Epithelial cell of proximal tubule (primary cell): ENCODE results near the gene PIK3R4. TPM values are rescaled to one million over a fixed set of nuclear protein-coding genes. Genes with fewer than 3 reads are reported as not detected.

ENCODE experiments used
- DNase-seq: peaks from one replicate; pipeline ENCODE4 v3.0.0-alpha.2; 2011; ENCODE audit warnings: low read depth
- H3K4me3 ChIP-seq: 2 replicates; pipeline ENCODE4 v1.5.1; 2011; ENCODE audit warnings: low read depth, mild to moderate bottlenecking, low read length
- total RNA-seq: library from RNA; depleted of rRNA; stranded (reverse); fragments of >200 nt; gene quantifications from 2 replicates; pipeline ENCODE4 v1.2.3, GENCODE V29; 2015
- TF ChIP-seq, protein P1 (sequence below): conservative IDR thresholded peaks from 2 replicates; pipeline ENCODE4 v1.5.1; 2012; ENCODE audit warnings: low read depth, mild to moderate bottlenecking, low read length

Gene PIK3R4
- total RNA-seq, 1 donor from 2014 or later: 45.3 TPM

DNA sequence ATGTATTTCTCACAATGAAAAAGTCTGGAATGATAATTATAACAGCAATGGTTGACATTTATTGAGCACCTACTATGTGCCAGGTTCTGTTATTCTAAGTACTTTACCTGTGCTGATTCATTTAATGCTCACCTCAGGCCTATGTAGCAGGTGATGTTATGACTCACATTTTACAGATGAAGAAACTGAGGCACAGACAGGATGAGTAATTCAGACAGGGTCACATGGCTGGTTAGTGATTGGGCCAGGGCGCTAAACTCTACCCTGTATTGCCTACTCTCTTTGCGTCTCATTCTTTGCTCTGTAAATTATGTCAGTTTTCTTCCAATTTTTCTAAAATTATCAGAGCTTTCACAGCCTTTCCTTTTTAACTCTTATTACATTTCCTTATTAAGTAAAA, 98.3 kb downstream of the PIK3R4 start:
- TF ChIP-seq, protein P1, sequence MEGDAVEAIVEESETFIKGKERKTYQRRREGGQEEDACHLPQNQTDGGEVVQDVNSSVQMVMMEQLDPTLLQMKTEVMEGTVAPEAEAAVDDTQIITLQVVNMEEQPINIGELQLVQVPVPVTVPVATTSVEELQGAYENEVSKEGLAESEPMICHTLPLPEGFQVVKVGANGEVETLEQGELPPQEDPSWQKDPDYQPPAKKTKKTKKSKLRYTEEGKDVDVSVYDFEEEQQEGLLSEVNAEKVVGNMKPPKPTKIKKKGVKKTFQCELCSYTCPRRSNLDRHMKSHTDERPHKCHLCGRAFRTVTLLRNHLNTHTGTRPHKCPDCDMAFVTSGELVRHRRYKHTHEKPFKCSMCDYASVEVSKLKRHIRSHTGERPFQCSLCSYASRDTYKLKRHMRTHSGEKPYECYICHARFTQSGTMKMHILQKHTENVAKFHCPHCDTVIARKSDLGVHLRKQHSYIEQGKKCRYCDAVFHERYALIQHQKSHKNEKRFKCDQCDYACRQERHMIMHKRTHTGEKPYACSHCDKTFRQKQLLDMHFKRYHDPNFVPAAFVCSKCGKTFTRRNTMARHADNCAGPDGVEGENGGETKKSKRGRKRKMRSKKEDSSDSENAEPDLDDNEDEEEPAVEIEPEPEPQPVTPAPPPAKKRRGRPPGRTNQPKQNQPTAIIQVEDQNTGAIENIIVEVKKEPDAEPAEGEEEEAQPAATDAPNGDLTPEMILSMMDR: no peak
- no peak overlapping the region for H3K4me3 ChIP-seq
- DNase-seq: no peak

DNA sequence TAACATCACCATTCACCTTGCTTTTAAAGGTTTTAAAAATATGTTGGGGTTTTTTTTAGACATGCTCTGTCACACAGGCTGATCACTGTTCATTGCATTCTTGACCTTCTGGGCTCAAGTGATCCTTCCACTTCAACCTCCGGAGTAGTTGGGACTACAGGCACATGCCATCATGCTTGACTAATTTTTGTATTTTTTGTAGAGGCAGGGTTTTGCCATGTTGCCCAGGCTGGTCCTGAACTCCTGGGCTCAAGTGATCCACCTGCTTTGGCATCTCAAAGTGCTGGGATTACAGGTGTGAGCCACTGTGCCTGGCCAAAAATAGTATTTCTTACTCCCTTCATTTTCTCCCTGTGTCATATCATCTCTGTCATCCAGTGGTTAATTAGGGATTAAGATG, 101.4 kb downstream of the PIK3R4 start:
- TF ChIP-seq, protein P1: no peak
- H3K4me3 ChIP-seq: no peak overlapping the region
- DNase-seq: no peak

DNA sequence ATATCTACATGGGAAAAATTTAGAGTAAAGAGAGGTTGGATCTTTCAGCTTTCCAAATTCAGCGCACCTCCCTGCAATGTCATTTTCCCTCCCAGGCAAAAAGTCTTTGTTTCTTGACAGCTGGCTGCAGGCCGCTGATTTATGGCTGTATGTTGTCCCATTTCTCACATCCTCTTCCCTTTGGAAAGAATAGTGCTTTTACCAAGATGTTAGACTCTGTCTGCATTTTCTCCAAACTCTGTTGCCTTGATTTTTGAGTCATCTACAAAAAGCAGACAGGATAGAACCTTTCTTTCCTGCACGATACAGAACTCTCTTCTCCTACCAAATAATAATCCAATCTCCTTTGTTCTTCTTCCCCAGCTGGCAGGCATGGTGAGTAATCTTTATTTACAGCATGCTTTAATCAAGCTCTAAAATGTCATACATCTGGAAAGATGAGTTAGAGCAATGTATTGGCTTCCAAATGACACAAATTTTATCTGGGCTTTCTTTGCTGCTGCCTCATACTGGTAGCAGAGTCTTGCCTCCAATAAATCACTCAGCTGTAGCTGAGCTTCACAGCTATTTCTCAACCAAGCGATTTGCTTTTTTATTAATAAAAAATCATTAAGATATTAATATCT, 101.9 kb downstream of the PIK3R4 start:
- no peak for DNase-seq
- H3K4me3 ChIP-seq: no peak overlapping the region
- TF ChIP-seq, protein P1: no peak

DNA sequence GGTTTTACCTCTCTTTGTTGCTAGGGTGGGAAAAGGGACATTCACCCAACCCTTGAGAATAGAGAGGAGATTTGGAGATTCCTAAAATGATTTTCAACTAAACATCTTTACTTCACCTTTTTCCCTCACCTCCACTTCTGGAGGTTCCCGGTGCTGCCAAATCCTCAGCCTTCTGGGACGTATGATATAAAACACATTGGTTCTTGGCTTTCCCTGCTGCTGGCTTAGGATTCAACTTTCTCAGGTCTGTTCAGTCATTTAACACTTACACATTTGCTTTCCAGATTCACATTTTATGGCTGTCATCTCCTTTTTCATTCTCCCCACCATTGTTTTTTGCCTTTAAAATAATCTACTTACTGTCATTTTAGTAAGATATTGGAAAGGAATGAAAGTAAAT, 106.6 kb downstream of the PIK3R4 start:
- H3K4me3 ChIP-seq: no peak overlapping the region
- TF ChIP-seq, protein P1: no peak
- DNase-seq: no peak

DNA sequence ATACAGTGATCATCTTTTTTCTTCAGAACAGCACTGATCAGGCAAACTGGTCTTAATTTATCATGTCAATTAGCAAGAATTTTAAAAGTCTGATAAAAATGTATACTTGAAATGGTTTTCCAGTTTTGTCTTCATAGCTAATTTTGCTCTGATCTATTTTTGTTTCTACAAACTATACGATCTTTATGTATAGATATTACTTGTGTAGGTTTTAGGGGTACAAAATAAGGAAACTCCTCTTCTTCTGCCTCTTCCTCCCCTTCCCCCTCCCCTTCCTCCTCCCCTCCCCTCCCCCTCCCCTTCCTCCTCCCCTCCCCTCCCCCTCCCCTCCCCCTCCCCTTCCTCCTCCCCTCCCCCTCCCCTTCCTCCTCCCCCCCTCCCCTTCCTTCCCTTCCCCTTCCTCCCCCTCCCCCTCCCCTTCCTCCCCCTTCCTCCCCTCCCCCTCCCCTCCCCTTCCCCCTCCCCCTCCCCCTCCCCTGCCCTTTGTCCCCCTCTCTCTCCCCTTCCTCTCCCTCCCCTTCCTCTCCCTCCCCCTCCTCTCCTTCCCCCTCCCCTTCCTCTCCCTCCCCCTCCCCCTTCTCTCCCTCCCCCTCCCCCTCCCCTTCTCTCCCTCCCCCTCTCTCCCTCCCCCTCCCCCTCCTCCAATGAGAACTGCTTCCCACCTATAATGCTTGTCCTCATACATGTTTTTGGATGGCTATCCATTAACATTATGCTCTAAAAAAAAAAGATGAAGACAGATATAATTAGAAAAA, 110.0 kb downstream of the PIK3R4 start:
- H3K4me3 ChIP-seq: no peak overlapping the region
- TF ChIP-seq, protein P1: no peak
- no peak for DNase-seq

DNA sequence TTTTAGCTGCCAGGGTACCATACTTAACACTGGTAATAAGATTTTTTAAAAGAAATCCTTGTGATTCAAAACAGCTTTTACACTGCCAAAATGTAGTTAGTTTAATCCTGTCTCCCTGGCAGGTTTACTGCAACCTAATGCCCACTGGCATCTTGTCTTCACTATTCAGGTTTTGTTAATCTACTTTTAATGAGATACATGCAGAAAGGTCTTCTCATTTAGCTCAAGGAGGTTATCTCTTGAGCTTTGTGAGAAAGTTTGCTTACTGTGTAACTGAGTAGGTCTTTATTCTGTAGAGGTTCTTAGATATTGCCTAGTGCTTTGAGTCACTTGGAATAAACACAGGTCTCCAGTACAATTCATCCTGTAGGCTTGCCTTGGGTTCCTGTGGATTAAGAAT, 110.7 kb downstream of the PIK3R4 start:
- DNase-seq: no peak
- TF ChIP-seq, protein P1: no peak
- no peak overlapping the region for H3K4me3 ChIP-seq

DNA sequence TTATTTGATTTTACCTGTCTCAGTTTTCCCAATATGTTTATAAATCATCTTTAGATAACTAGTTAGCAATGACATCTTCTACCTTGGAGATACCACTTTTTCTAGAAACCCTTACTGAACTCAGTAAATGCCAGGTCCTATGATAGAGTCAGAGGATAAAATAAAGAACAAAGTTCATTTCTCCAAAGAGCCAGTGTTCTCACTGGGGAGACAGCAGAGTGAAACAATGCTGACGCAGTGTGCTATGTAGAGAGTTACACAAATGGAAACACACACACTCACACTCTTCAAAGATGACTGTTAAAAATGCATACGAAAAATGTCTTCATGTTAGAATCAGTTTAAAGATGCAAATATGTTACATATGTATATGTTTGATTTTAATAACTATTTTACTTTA, 111.3 kb downstream of the PIK3R4 start:
- TF ChIP-seq, protein P1: no peak

More for the DNA sequence above, 111.3 kb downstream of the PIK3R4 start:
- no peak for DNase-seq
- H3K4me3 ChIP-seq: no peak overlapping the region
